Measurements from ENCODE around the gene MBOAT1.

- no peak for TF ChIP-seq ZFP30 (CRISPR knock-in tag; IDR thresholded peaks at IDR 0.05)
- TF ChIP-seq, protein P1, sequence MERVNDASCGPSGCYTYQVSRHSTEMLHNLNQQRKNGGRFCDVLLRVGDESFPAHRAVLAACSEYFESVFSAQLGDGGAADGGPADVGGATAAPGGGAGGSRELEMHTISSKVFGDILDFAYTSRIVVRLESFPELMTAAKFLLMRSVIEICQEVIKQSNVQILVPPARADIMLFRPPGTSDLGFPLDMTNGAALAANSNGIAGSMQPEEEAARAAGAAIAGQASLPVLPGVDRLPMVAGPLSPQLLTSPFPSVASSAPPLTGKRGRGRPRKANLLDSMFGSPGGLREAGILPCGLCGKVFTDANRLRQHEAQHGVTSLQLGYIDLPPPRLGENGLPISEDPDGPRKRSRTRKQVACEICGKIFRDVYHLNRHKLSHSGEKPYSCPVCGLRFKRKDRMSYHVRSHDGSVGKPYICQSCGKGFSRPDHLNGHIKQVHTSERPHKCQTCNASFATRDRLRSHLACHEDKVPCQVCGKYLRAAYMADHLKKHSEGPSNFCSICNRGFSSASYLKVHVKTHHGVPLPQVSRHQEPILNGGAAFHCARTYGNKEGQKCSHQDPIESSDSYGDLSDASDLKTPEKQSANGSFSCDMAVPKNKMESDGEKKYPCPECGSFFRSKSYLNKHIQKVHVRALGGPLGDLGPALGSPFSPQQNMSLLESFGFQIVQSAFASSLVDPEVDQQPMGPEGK (CRISPR knock-in tag; IDR thresholded peaks at IDR 0.05; ENCODE audit: borderline replicate concordance) = no peak
- TF ChIP-seq TCF4 (CRISPR knock-in tag; IDR thresholded peaks at IDR 0.05; ENCODE audit: borderline replicate concordance) = no peak
- no peak for TF ChIP-seq RARB (CRISPR knock-in tag; IDR thresholded peaks at IDR 0.05)
- no peak for TF ChIP-seq ZNF70 (CRISPR knock-in tag; IDR thresholded peaks at IDR 0.05)
- TF ChIP-seq ZFP3 (CRISPR knock-in tag; IDR thresholded peaks at IDR 0.05) = no peak
These were observed 142.2 kb downstream of the MBOAT1 start for GRCh38 chr6:20070047-20070446.

Measured in SK-N-SH treated with all-trans-retinoic acid at 6 μM for 48 hours (cell line).